ENCODE measurements around the gene PER3.

PER3 gene

GRCh38 chr1:7860130-7860529 lies 76.0 kb downstream of the PER3 start:
- Histone ChIP-seq H3K9ac (ENCODE audit: low read length) (no peak overlapping the region), H3K27me3 (replicated peaks; ENCODE audit: insufficient read depth, low read length) (peaks cover 25% of the 10 kb centered on the region), H2AFZ (ENCODE audit: low read length) (no peak overlapping the region), H3F3A (ENCODE audit: insufficient read depth, low read length) (no peaks in the 10 kb centered on the region), H3K36me3 (replicated peaks; ENCODE audit: insufficient read depth, low read length) (no peaks in the 10 kb centered on the region), H3K9me2 (replicated peaks; ENCODE audit: insufficient read depth, low read length) (no peaks in the 10 kb centered on the region), H4K20me1 (ENCODE audit: insufficient read depth, low read length) (no peaks in the 10 kb centered on the region), H3K27ac (ENCODE audit: low read length) (no peak overlapping the region), H3K4me2 (ENCODE audit: low read depth, low read length) (no peak overlapping the region), H3K4me1 (ENCODE audit: low read length) (no peaks in the 10 kb centered on the region), H3K9me3 (replicated peaks; ENCODE audit: insufficient read depth, low read length) (no peaks in the 10 kb centered on the region), H3K4me3 (ENCODE audit: low read length) (no peak overlapping the region), H3K79me2 (ENCODE audit: low read length) (no peaks in the 10 kb centered on the region)
- DNase-seq: no peak
- TF ChIP-seq EZH2 (optimal IDR thresholded peaks at IDR 0.05; ENCODE audit: low read depth, low read length): no peak
- TF ChIP-seq, protein P1, sequence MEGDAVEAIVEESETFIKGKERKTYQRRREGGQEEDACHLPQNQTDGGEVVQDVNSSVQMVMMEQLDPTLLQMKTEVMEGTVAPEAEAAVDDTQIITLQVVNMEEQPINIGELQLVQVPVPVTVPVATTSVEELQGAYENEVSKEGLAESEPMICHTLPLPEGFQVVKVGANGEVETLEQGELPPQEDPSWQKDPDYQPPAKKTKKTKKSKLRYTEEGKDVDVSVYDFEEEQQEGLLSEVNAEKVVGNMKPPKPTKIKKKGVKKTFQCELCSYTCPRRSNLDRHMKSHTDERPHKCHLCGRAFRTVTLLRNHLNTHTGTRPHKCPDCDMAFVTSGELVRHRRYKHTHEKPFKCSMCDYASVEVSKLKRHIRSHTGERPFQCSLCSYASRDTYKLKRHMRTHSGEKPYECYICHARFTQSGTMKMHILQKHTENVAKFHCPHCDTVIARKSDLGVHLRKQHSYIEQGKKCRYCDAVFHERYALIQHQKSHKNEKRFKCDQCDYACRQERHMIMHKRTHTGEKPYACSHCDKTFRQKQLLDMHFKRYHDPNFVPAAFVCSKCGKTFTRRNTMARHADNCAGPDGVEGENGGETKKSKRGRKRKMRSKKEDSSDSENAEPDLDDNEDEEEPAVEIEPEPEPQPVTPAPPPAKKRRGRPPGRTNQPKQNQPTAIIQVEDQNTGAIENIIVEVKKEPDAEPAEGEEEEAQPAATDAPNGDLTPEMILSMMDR (IDR thresholded peaks at IDR 0.05; ENCODE audit: low read length): no peak
- TF ChIP-seq EZH2phosphoT487 (IDR thresholded peaks at IDR 0.05; ENCODE audit: low read length): no peak

DNA sequence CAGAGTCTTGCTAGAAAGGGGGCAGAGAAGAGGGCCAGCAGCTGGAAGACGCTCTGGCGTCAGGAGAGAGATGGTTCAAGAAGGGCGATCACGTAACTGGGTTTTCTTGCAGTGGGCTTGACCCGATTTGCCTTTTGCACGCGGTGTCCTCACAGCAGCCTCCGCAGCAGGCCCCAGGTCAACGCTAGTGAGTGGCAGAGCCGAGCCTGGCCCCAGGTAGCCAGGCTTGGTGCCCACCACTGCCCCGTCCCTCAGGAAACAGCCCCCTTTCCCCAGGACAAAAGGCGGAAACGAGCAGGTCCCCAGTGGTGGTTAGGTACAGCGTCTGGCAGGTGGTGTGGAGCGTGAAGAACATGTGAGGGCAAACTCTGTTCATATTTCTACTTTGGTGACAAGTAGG lies 77.4 kb downstream of the PER3 start:
- TF ChIP-seq EZH2 (optimal IDR thresholded peaks at IDR 0.05; ENCODE audit: low read depth, low read length) (no peak), EZH2phosphoT487 (IDR thresholded peaks at IDR 0.05; ENCODE audit: low read length) (no peak)
- no peaks in the 10 kb centered on the region for H3K9me3 ChIP-seq (replicated peaks; ENCODE audit: insufficient read depth, low read length)
- H3K9ac ChIP-seq (ENCODE audit: low read length): no peak overlapping the region
- no peak overlapping the region for H3K4me3 ChIP-seq (ENCODE audit: low read length)
- H3K9me2 ChIP-seq (replicated peaks; ENCODE audit: insufficient read depth, low read length): no peaks in the 10 kb centered on the region
- H4K20me1 ChIP-seq (ENCODE audit: insufficient read depth, low read length): no peaks in the 10 kb centered on the region
- no peak overlapping the region for H3K27ac ChIP-seq (ENCODE audit: low read length)
- no peaks in the 10 kb centered on the region for H3K4me1 ChIP-seq (ENCODE audit: low read length)
- DNase-seq: no peak
- H3F3A ChIP-seq (ENCODE audit: insufficient read depth, low read length): no peaks in the 10 kb centered on the region
- H3K79me2 ChIP-seq (ENCODE audit: low read length): no peaks in the 10 kb centered on the region
- no peak overlapping the region for H2AFZ ChIP-seq (ENCODE audit: low read length)
- H3K4me2 ChIP-seq (ENCODE audit: low read depth, low read length): no peak overlapping the region
- peaks cover 37% of the 10 kb centered on the region for H3K27me3 ChIP-seq (replicated peaks; ENCODE audit: insufficient read depth, low read length)
- no peaks in the 10 kb centered on the region for H3K36me3 ChIP-seq (replicated peaks; ENCODE audit: insufficient read depth, low read length)

DNA sequence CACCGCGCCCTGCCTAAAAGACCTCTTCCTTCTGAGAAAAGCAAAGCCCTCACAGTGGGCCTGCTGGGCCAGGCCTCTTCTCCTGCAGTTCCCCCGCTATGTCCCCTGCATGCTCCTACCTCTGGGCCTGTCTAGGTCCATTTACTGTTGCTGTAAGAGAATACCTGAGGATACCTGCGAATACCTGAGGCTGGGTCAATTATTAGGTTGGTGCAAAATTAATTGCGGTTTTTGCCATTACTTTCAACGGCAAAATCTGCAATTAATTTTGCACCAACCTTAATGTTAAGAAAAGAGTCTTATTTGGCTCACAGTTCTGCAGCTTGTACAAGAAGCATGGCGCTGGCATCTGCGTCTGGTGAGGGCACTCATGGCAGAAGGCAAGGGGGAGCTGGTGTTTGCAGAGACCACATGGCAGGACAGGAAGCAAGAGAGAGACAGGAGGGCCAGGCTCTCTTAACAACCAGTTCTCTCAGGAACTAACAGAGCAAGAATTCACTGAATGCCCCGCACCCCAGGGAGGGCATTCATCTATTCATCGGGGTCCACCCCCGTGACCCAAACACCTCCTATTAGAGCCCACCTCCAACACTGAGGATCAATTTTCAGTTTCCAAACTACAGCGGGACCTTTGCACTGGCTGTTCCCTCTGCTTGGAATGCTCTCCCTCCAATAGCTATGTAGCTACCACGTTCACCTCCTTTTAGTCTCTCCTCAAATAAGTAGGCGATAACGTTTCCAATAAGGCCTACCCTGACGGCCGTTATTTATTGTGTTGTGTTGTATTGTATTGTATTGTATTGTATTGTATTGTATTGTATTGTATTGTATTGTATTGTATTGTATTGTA lies 78.3 kb downstream of the PER3 start:
- Histone ChIP-seq H3K9ac (ENCODE audit: low read length) (no peak overlapping the region), H3K9me2 (replicated peaks; ENCODE audit: insufficient read depth, low read length) (no peaks in the 10 kb centered on the region), H3K9me3 (replicated peaks; ENCODE audit: insufficient read depth, low read length) (no peaks in the 10 kb centered on the region), H4K20me1 (ENCODE audit: insufficient read depth, low read length) (no peaks in the 10 kb centered on the region), H3K4me1 (ENCODE audit: low read length) (no peaks in the 10 kb centered on the region), H3K4me2 (ENCODE audit: low read depth, low read length) (no peak overlapping the region), H3K79me2 (ENCODE audit: low read length) (no peaks in the 10 kb centered on the region), H3F3A (ENCODE audit: insufficient read depth, low read length) (no peaks in the 10 kb centered on the region), H3K27me3 (replicated peaks; ENCODE audit: insufficient read depth, low read length) (peaks cover 46% of the 10 kb centered on the region), H3K36me3 (replicated peaks; ENCODE audit: insufficient read depth, low read length) (no peaks in the 10 kb centered on the region), H2AFZ (ENCODE audit: low read length) (no peak overlapping the region), H3K4me3 (ENCODE audit: low read length) (no peak overlapping the region), H3K27ac (ENCODE audit: low read length) (no peak overlapping the region)
- DNase-seq: no peak
- TF ChIP-seq EZH2 (optimal IDR thresholded peaks at IDR 0.05; ENCODE audit: low read depth, low read length) (no peak), EZH2phosphoT487 (IDR thresholded peaks at IDR 0.05; ENCODE audit: low read length) (no peak)
- TF ChIP-seq, protein P1 (IDR thresholded peaks at IDR 0.05; ENCODE audit: low read length): no peak

- Histone ChIP-seq H3K9ac (ENCODE audit: low read length) (no peak overlapping the region), H3K9me3 (replicated peaks; ENCODE audit: insufficient read depth, low read length) (no peaks in the 10 kb centered on the region), H3K4me1 (ENCODE audit: low read length) (no peaks in the 10 kb centered on the region), H3K27ac (ENCODE audit: low read length) (no peak overlapping the region), H2AFZ (ENCODE audit: low read length) (no peak overlapping the region), H3K36me3 (replicated peaks; ENCODE audit: insufficient read depth, low read length) (no peaks in the 10 kb centered on the region), H3K79me2 (ENCODE audit: low read length) (no peaks in the 10 kb centered on the region), H3K4me3 (ENCODE audit: low read length) (no peak overlapping the region), H3K4me2 (ENCODE audit: low read depth, low read length) (no peak overlapping the region), H3K27me3 (replicated peaks; ENCODE audit: insufficient read depth, low read length) (peaks cover 53% of the 10 kb centered on the region), H3K9me2 (replicated peaks; ENCODE audit: insufficient read depth, low read length) (no peaks in the 10 kb centered on the region), H3F3A (ENCODE audit: insufficient read depth, low read length) (no peaks in the 10 kb centered on the region), H4K20me1 (ENCODE audit: insufficient read depth, low read length) (no peaks in the 10 kb centered on the region)
- no peak for DNase-seq
- TF ChIP-seq EZH2phosphoT487 (IDR thresholded peaks at IDR 0.05; ENCODE audit: low read length): no peak
- TF ChIP-seq EZH2 (optimal IDR thresholded peaks at IDR 0.05; ENCODE audit: low read depth, low read length): no peak
- TF ChIP-seq, protein P1 (IDR thresholded peaks at IDR 0.05; ENCODE audit: low read length): no peak
Observed at GRCh38 chr1:7863756-7864328, 79.8 kb downstream of the PER3 start.

Data from MM.1S (cell line).